ENCODE measurements around the gene TTC38.

The TTC38 gene

DNA sequence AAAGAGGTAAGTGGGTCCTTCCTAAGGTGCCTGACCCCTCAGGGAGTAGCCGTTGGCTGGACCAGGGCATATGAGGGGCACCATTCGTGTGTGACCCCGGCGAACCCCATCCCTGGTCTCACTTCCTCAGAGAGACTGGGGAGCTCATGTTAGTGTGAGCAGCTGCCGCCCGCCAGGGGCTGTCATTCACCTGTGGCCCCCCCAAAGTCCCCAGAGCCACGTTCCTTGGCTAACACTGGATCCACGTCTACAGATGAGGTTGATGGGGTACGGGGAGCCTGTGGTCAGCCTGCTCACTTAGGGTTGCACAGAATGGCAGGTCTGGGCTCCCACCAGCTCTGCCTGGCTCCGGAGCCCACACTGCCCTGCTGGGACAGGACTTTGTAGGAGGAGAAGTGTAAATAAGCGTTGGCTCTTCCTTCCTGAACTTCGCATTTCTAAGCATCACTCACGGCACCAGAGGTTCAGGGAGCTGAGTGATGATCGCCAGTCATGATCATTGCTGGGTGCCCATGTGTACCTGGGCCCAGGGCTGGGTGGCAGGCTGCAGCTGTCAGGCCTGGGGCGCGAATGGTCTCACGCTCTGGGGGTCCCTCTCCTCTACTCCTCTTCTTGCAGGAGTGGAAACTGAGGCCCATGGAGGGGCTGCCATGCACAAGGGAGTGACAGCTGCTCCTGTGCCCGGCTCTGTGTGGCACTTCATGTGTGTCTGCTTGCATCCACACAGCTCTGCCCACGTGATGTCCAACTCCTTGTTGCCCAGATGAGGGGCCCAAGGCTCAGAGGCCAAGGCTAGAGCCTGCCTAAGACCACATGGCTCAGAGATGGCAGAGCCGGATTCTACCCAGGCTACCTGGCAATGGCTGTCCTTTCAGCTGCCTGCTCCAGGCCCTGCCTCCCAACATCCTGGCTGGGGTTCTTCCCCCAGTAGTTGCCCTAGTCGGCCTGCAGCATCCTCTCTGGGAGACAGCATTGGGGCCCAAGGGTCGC lies 11.1 kb downstream of the TTC38 start:
- no peak for DNase-seq (ENCODE audit: low read depth)

GRCh38 chr22:46280063-46280817 lies 12.4 kb downstream of the TTC38 start:
- no peak for DNase-seq (ENCODE audit: low read depth)

DNA sequence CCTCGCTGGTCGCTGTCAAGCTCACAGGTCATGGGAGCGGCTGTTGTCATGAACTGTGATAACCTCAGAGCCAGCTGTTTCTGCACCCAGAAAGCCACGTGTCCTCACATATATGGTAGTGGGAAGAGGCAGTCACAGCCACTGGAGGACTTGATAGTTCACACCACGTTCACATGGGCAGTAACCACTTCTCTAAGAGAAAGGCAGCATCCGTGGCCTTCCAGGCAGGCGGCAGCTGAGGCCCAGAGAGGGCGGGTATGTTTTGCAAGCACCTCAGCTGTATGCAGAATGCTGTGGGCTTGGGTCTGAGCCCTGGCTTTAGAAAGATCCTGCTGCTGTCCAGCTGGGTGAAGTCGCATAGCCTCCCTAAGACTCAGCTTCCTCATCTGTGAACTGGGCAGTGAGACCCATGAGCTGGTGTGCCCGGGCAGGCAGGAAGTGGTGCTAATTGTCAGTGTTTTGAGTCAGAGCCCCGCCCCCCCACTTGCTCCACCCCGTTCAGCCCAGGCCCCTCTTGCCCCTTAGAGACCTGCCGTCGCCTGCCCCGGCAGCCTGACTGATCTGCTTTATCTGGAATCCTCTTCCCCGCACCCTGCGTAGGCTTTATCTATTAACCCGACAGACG lies 13.3 kb downstream of the TTC38 start:
- DNase-seq (ENCODE audit: low read depth): no peak

- DNase-seq (ENCODE audit: low read depth): no peak
Measured at GRCh38 chr22:46281866-46282678, 14.3 kb downstream of the TTC38 start.

GRCh38 chr22:46286006-46286405 lies 18.2 kb downstream of the TTC38 start:
- DNase-seq (ENCODE audit: low read depth): no peak

GRCh38 chr22:46286941-46287872 lies 19.4 kb downstream of the TTC38 start:
- DNase-seq (ENCODE audit: low read depth): no peak

DNA sequence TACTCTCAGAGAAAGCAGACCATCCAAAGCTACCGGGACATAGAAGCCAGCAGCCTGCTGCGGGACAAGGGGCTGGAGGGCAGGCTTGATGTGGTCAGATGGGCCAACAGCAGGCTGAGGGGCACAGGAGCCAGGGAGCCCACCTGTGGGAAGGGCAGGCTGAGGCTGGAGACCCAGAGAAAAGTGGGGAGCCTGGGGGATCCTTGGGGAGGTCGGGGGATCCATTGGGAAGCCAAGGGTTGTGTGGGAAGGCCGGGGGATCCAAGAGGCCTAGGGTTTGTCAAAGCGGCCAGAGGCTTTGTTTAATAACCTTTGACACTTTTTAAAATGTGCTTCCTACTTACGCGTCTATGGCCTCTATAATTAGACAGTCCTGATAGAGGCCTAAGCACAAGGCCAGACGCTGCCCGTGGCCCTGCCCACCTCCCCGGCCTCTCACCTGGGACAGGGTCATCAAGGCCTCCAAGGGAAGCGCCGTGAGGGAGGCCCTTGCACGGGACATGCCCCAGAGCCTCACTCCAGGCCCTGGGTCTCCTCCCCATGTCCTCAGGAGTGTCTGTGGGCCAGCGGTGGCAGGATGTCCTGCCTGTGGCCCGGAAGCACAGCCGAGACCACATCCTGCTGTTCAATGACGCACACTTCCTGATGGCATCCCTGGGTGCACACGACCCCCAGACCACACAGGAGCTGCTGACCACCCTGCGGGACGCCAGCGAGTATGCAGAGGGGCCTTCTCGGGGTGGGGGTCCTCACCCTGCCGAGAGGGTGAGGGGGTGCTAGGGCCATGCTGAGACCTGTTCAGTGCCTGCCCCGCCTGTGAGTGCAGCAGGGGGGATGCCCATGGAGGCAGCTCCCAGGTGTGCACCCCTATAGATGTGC lies 20.3 kb downstream of the TTC38 start:
- DNase-seq (ENCODE audit: low read depth): no peak

DNA sequence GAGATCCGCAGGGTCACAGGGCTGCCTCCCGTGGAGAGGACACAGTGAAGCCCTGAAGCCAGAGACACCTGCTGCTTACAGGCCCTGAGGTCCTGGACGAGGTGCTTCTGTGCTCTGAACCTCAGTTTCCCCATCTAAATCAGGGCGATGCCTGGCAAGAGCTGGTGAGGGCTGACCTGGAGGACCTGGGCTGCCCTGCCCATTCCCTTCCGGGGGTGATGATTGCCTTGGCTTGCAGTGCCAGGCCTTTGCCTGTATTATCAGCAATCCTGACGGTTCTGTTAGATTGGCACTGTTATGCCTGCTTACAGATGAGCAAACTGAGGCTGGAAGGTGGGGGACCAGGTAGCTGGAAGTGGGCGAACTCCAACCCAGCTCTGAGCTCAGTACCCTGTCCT lies 21.0 kb downstream of the TTC38 start:
- no peak for DNase-seq (ENCODE audit: low read depth)

- no peak for DNase-seq (ENCODE audit: low read depth)
Measured at GRCh38 chr22:46289244-46289891, 21.6 kb downstream of the TTC38 start.

GRCh38 chr22:46290121-46290842 lies 22.5 kb downstream of the TTC38 start:
- no peak for DNase-seq (ENCODE audit: low read depth)

DNA sequence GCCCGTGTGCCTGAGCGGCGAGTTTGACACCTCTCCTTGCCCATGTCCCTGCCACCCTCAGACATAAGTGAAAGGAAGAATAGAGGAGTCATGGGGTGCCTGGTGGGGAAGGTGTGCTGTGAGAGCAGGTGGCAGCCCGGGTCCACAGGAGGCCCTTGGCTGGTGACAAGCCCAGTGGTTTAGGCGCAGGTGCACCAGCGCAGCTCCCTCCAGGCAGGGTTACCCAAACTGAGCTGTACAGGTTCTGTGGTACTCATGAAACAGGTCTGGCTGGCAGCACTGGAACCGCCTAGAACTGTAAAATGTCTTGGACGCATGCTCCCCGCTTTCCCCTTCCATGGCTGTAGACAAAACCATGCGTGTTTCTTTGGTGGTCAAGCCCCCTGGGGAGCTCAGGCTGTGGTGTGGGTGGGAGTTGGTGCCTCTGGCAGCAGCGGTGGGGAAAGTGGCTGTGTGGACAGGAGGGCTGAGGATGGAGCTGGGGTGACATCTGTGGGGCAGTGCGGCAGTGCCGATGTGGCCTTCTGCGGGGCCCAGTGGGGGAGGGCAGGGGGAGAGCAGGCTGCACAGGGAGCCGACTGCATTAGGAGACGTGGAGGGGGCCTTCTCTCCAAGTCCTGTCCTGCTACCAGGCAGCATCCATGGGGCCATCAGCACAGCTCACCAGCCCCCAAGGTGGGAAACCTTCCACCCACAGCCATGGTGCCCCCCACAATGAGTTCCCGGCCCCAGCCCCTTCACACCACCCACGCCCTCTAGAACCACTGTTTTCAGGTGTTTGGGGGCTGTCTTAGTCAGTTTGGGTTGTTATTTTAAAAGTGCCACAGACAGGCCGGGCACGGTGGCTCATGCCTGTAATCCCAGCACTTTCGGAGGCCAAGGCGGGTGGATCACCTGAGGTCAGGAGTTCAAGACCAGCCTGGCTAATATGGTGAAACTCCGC lies 23.3 kb downstream of the TTC38 start:
- DNase-seq (ENCODE audit: low read depth): no peak

- no peak for DNase-seq (ENCODE audit: low read depth)
Measured at GRCh38 chr22:46292173-46292572, 24.4 kb downstream of the TTC38 start.

DNA sequence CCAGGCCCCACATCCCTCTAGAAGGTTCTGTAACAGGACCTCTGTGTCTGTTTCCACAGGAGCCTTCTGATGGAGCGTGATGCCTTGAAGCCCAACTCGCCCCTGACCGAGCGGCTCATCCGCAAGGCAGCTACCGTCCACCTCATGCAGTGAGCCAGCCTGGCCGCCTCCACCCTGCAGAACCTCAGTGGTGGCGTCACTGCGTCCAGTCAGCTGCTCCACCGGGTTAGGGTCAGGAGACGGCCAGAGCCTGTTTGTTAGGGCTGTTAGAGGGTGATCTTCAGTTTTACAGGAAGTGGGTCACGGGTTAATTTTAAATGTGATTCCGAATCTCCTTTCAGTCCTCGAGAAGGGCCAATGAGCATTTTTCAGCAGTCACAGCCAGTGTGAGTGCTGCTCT lies 24.9 kb downstream of the TTC38 start:
- no peak for DNase-seq (ENCODE audit: low read depth)

DNA sequence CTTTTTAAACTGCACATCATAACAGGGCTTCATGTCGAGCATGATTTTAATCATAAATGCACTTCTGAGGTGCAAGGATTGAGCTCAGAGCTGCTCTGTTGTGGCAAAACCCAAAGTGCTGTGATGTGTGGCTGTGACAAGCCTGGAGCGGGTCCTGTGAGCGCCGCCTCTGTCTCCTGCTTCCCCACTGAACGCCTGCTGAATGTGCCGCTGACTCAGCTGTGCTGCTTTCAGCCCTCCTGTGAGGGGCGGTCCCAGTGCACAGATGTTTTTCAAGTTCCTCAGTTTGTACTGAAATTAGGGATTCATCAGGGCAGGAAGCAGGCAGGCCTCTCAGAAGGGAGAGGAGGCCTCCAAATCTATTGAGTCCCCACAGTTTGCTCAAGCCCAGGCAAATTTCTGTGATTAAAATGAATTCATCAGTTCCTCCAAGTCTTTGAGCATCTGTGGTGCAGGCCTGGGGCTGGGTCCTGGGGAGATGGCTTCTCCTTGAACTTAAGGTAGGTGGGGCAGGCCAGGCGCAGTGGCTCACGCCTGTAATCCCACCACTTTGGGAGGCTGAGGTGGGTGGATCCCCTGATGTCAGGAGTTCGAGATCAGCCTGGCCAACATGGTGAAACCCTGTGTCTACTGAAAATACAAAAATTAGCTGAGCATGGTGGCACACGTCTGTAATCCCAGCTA lies 25.9 kb downstream of the TTC38 start:
- no peak for DNase-seq (ENCODE audit: low read depth)

DNA sequence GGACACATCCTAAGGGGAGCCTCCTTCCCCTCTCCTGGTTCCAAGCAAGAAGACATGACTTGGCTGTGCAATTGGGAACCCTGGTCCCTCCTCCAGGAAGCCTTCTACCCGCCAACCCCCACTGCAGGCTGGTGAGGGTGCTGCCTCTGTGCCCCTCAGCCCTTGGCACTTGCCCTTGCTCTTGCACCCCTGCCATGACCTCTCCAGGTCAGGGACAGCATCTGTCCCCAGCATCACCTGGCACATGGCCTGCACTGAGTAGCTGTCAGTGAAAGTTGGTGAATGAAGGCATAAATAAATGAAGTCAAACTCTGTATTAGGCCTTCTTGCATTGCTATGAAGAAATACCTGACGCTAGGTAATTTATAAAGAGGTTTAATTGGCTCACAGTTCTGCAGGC lies 27.0 kb downstream of the TTC38 start:
- no peak for DNase-seq (ENCODE audit: low read depth)

DNA sequence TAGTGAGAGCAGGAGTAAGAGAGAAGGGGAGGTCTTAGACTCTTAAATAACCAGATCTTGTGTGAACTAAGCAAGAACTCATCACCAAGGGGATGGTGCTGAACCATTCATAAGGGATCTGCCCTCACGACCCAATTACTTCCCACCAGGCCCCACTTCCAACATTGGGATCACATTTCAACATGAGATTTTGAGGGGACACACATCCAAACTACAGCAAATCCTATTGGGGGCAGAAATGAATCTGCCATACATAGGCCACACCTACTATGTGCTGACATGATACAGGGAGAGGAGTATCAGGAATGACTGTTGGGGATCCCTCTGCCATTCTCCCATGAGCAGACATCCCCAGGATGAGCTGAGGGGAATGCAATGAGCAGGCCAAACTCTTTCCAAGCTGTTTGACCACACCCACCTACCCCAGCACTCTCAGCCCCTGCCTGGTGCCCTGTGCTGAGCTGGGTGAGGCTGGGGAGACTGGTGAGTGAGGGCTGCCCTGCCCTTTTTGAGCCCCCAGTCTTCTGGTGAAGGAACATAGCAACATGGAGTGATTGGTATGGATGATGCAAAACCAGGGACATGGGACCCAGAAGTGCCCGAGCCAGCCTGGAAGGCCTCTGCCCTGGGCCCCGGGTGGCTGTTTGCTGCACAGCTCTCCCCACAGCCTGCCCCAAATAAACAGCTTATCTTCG lies 27.6 kb downstream of the TTC38 start:
- DNase-seq (ENCODE audit: low read depth): no peak

All from activated T-helper 9 cell treated with anti-CD3 and anti-CD28 coated beads, Interleukin-2, amount 50 U/mL, for 16 hours (primary cell).